IPS-15b (cell line): ENCODE results near the gene FBLN1.
"Not testable (repeated sequence)": the region's sequence is repeated elsewhere in the genome, so short reads cannot be mapped to it uniquely, and the experiment has no call there.

Experiments
- H3K27me3 ChIP-seq: one replicate; pipeline ENCODE4 v1.6.1; 2013; ENCODE audit warnings: low read length; ENCODE audit not compliant: control insufficient read depth, insufficient read depth
- H3K36me3 ChIP-seq: one replicate; pipeline ENCODE4 v1.6.1; 2013; ENCODE audit warnings: low read length; ENCODE audit not compliant: control insufficient read depth, insufficient read depth
- H3K4me1 ChIP-seq: one replicate; pipeline ENCODE4 v1.6.1; 2013; ENCODE audit warnings: mild to moderate bottlenecking, low read length; ENCODE audit not compliant: control insufficient read depth, insufficient read depth
- H3K4me3 ChIP-seq: one replicate; pipeline ENCODE4 v1.5.1; 2013; ENCODE audit warnings: low read depth, low read length
- H3K9ac ChIP-seq: one replicate; pipeline ENCODE4 v1.6.1; 2013; ENCODE audit warnings: low read depth, mild to moderate bottlenecking, low read length
- H3K9me3 ChIP-seq: one replicate; pipeline ENCODE4 v1.6.1; 2013; ENCODE audit warnings: mild to moderate bottlenecking, low read length; ENCODE audit not compliant: control insufficient read depth, insufficient read depth

FBLN1 gene

DNA sequence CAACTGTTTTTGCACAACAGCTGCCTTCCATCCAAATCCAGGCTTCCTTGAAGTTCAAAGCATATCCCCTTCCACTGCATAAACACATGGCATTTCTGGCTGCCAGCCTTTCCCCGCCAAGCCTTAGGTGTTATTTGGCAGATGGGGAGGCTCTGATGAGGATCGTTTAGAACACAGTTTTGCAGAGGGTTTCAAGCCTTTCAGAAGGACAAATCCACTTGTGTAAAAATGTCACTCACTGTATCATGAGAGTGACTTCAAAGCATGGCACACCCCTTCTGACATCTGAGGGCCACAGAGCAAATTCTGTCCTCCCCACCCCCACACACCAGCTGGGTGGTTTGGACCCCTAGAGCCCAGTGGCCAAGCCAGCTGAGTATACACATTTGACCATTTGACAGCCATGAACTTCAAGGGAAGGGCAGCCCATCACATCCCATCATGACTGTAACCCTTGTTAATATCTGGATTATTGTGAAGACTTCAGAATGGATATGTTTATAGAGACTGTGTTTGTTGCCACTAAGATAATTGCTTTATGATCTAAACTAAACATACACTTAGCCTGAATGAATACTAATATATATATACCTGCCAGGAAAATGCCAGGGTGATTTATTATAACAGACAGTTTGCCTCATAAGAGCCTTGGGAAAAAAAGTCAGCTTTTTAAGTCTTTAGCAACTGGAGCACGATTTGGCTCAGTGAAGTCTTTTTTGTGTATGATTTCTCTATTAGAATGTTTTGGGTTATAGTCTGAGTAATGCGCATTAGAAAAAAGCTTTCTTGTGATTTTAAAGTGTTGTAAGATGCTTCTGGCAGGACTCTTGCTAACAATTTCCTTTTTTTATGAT lies 31.9 kb downstream of the FBLN1 start:
- Histone ChIP-seq H3K9ac (no peak overlapping the region), H3K4me3 (no peak overlapping the region), H3K27me3 (no peaks in the 10 kb centered on the region), H3K36me3 (peaks cover 18% of the 10 kb centered on the region), H3K9me3 (no peaks in the 10 kb centered on the region), H3K4me1 (peaks cover 4% of the 10 kb centered on the region)

DNA sequence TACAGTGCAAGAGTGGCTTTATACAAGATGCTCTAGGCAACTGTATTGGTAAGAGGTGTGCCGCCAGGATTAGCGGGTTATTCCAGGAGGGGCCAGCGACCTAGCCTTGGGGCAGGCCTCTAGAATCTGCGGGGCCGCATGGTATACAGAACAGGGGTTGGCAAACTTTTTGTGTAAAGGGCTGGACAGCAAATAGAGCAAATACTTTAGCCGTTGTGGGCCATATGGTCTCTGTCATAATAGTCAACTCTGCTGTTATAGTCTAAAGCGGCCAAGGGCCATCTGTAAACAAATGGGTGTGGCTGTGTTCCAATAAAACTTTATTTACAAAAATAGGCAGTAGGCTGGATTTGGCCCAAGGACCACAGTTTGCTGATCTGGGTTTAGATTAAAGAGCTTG lies 32.6 kb downstream of the FBLN1 start:
- Histone ChIP-seq H3K4me1 (peaks cover 4% of the 10 kb centered on the region), H3K36me3 (peaks cover 18% of the 10 kb centered on the region), H3K4me3 (no peak overlapping the region), H3K9ac (no peak overlapping the region), H3K9me3 (no peaks in the 10 kb centered on the region), H3K27me3 (no peaks in the 10 kb centered on the region)

DNA sequence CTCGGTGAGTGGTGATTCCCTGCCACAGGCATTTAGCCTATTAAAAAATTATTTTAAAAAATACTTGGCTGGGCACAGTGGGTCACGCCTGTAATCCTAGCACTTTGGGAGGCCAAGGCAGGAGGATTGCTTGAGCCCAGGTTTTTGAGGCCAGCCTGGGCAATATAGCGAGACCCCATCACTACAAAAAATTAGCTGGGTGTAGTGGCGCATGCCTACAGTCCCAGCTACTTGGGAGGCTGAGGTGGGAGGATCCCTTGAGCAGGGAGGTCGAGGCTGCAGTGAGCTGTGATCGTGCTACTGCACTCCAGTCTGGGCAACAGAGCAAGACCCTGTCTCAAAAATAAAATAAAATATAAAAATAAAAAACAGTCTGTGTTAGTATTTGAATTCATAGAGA lies 33.2 kb downstream of the FBLN1 start:
- H3K4me1 ChIP-seq, H3K9me3 ChIP-seq, H3K4me3 ChIP-seq, H3K27me3 ChIP-seq, H3K9ac ChIP-seq: not testable (repeated sequence)
- peaks cover 22% of the 10 kb centered on the region for H3K36me3 ChIP-seq

DNA sequence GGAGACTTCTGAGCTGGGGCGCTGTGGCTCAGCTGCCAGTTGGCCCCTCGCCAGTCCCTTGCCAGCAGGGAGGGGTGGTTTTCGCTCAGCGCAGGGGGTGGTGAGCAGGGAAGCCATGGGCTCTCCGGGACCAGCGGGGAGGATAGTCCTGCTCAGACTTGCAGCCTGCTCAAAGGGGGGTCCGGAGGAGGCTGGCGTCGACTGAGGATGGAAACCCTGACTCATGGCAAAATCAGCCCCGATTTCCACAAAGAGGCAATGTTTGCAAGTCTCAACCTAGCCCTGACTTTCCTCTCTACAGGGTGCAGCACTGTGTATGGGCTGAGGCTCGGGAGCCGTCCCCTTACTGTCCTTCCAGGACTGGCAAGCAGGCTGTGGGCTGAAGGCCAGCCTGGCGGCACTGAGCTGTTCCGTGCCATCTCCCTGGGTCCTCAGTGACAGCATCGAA lies 35.1 kb downstream of the FBLN1 start:
- Histone ChIP-seq H3K9me3 (no peaks in the 10 kb centered on the region), H3K9ac (no peak overlapping the region), H3K4me1 (peaks cover 4% of the 10 kb centered on the region), H3K4me3 (no peak overlapping the region), H3K36me3 (peaks cover 32% of the 10 kb centered on the region), H3K27me3 (no peaks in the 10 kb centered on the region)

DNA sequence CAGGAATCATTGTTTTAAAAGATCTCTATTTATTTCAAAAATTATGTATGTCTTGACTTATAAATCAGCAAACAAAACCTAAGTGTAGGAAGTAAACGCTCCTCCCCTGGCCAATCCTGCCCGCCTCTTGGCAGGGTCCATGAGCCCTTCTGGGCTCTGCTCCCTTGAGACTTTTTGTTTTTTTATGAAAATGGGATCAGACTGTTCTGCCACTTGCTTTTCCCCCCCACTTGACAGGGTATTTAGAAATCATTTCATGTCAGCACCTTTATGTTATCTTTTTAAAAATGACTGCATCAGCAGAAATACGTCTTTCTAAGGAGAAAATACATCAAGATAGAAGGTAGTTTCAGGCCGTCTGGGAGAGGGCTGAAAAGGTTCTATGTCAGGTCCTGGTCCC lies 35.6 kb downstream of the FBLN1 start:
- Histone ChIP-seq H3K4me3 (no peak overlapping the region), H3K9me3 (no peaks in the 10 kb centered on the region), H3K4me1 (peaks cover 4% of the 10 kb centered on the region), H3K36me3 (peaks cover 30% of the 10 kb centered on the region), H3K27me3 (no peaks in the 10 kb centered on the region), H3K9ac (no peak overlapping the region)

DNA sequence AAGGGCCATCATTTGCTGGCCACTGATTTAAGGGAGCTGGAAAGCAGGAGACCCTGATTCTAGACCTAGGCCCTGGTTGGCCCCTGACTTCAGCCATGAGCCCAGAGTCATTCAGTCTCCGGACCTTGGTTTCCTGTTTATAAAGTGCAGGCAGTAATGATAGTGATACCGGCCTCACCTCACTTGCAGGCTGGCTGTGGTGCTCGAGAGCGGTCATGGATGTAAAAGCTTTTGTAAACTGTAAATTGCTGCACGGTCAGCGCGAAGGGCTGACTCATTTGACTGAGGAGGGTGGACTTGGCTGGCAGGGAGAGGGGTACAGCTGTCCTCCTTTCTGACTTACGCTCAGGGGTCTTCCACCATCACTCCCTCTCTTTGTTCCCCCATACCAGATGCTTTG lies 37.4 kb downstream of the FBLN1 start:
- H3K36me3 ChIP-seq = peaks cover 40% of the 10 kb centered on the region
- H3K4me1 ChIP-seq = peaks cover 4% of the 10 kb centered on the region
- H3K4me3 ChIP-seq = no peak overlapping the region
- H3K27me3 ChIP-seq = no peaks in the 10 kb centered on the region
- no peaks in the 10 kb centered on the region for H3K9me3 ChIP-seq
- no peak overlapping the region for H3K9ac ChIP-seq

DNA sequence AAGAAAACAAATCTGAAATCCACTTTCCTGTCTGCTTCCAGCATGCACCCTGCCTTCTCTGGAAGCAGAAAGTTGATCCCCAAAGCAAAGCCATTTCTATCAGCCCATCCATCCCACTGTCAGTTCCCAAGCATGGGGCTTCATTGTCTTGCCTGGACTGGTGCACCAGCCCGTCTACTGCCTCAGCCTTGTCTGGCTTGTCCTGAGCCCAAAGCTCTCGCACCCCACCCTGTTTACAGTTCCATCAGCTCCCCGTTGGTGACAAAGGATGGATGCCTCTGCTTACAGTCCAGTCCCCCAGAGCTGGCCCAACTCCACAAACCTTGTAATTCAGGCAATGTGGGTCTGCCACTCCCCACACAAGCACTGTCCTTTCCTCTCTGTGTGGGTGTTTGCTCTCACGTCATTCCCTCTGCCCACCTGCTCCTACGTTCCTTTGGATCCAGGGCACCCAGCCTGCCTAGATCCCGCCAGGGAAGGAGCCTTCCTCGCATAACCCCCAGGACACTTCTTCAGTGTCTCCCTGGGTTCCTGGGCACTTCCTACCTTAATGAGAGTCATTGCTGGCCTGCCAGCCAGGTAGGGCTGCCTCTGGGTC lies 38.8 kb downstream of the FBLN1 start:
- Histone ChIP-seq H3K4me1 (peaks cover 4% of the 10 kb centered on the region), H3K9ac (no peak overlapping the region), H3K9me3 (no peaks in the 10 kb centered on the region), H3K4me3 (no peak overlapping the region), H3K27me3 (no peaks in the 10 kb centered on the region), H3K36me3 (peaks cover 43% of the 10 kb centered on the region)

DNA sequence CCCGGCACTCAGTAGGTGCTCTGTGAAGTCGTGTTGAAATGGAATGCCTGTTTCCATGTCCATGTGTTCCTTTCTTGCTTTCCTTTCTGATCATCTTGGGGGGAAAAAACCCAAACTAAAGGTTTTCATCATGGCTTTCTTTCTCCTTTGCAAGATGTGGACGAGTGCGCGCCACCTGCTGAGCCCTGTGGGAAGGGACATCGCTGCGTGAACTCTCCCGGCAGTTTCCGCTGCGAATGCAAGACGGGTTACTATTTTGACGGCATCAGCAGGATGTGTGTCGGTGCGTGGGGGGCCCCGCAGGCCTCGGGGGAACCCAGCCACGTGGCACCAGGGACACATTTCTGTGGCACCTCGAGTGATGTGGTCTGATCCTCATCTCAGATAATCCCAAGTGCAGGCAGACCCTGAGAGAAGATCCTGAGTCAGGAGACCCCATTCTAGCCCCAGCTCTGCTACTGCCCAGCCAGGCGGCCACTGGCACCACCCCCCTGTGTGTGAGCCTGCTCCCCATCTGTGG lies 39.4 kb downstream of the FBLN1 start:
- peaks cover 47% of the 10 kb centered on the region for H3K36me3 ChIP-seq
- H3K4me1 ChIP-seq = peaks cover 4% of the 10 kb centered on the region

DNA sequence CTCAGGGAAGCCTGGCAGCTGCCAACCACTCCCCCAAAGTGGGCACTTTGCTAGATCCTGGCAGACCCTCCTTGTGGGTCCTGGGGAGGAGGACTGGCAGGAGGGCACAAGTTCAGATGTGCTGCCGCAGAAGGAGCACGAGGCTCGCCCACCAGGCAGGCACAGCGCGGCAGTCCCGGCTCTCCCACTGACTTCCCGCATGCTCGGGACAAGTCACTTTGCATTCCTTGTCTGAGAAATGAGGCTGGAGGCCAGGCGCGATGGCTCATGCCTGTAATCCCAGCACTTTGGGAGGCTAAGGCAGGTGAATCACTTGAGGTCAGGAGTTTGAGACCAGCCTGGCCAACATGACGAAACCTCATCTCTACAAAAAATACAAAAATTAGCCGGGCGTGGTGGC lies 40.1 kb downstream of the FBLN1 start:
- H3K9me3 ChIP-seq, H3K9ac ChIP-seq, H3K4me3 ChIP-seq, H3K27me3 ChIP-seq, H3K4me1 ChIP-seq: not testable (repeated sequence)
- peaks cover 54% of the 10 kb centered on the region for H3K36me3 ChIP-seq

More for the DNA sequence above, 39.4 kb downstream of the FBLN1 start:
- Histone ChIP-seq H3K9me3 (no peaks in the 10 kb centered on the region), H3K27me3 (no peaks in the 10 kb centered on the region), H3K4me3 (no peak overlapping the region), H3K9ac (no peak overlapping the region)

DNA sequence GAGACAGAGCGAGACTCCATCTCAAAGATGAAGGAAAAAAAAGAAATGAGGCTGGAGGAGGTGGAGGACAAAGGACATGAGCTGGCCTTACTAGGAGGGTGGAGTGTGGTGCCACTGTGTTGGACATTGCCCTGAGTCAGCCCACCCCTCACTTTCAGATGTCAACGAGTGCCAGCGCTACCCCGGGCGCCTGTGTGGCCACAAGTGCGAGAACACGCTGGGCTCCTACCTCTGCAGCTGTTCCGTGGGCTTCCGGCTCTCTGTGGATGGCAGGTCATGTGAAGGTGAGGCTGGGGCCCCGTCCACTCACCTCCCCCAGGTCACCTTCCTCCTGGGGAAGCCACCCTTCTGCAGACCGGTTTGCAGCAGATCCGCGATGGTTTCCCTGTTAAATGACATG lies 40.6 kb downstream of the FBLN1 start:
- Histone ChIP-seq H3K9ac (no peak overlapping the region), H3K4me1 (peaks cover 4% of the 10 kb centered on the region), H3K4me3 (no peak overlapping the region), H3K9me3 (no peaks in the 10 kb centered on the region), H3K27me3 (no peaks in the 10 kb centered on the region), H3K36me3 (peaks cover 59% of the 10 kb centered on the region)

DNA sequence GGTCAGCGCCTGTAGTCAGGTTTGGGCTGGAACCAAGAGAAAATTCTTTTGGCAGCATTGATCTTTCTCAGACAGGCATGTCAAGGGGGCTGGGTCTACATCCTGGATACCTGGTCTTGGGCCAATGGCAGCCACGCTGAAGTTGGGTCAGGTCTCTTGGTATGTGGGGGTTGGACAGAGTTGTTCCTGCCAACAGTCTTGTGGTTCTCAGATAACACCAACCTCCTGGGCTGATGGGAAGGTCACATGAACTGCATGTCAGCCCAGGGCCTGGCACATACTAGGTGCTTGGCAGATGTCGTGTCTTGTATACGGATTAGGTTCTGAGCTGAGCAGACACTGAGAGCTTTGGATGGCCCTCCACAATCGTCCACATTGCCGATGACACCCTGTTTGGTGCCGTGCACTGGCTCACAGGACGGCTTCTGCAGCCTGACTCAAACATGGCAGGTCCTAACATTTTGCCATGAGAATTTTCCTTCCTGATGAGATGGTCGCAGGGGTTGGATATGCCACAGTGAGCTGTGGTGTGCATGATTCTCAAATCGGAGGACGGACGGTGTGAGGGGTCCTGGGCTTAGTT lies 42.0 kb downstream of the FBLN1 start:
- peaks cover 68% of the 10 kb centered on the region for H3K36me3 ChIP-seq
- H3K4me1 ChIP-seq = no peaks in the 10 kb centered on the region
- no peak overlapping the region for H3K4me3 ChIP-seq
- H3K9me3 ChIP-seq = no peaks in the 10 kb centered on the region
- no peak overlapping the region for H3K9ac ChIP-seq
- no peaks in the 10 kb centered on the region for H3K27me3 ChIP-seq
